HUES6 (cell line): Measurements from ENCODE around the gene TSC22D1.

Source experiments
- H3K27ac ChIP-seq: 2 replicates; pipeline ENCODE4 v1.7.0; 2013; ENCODE audit warnings: low read depth, mild to moderate bottlenecking, low read length, inconsistent platforms
- H3K27me3 ChIP-seq: 2 replicates; pipeline ENCODE4 v1.6.1; 2013; ENCODE audit warnings: low read length; ENCODE audit not compliant: control insufficient read depth, insufficient read depth
- H3K36me3 ChIP-seq: 2 replicates; pipeline ENCODE4 v1.6.1; 2013; ENCODE audit warnings: low read length; ENCODE audit not compliant: control insufficient read depth, insufficient read depth
- H3K4me1 ChIP-seq: 2 replicates; pipeline ENCODE4 v1.6.1; 2013; ENCODE audit warnings: low read length; ENCODE audit not compliant: control insufficient read depth, insufficient read depth
- H3K4me3 ChIP-seq: 2 replicates; pipeline ENCODE4 v1.5.1; 2013; ENCODE audit warnings: low read depth, low read length
- H3K9ac ChIP-seq: one replicate; pipeline ENCODE4 v1.6.1; 2013; ENCODE audit warnings: mild to moderate bottlenecking, low read length
- H3K9me3 ChIP-seq: 2 replicates; pipeline ENCODE4 v1.6.1; 2013; ENCODE audit warnings: low read depth, low read length; ENCODE audit not compliant: control insufficient read depth, insufficient read depth

TSC22D1 gene

DNA sequence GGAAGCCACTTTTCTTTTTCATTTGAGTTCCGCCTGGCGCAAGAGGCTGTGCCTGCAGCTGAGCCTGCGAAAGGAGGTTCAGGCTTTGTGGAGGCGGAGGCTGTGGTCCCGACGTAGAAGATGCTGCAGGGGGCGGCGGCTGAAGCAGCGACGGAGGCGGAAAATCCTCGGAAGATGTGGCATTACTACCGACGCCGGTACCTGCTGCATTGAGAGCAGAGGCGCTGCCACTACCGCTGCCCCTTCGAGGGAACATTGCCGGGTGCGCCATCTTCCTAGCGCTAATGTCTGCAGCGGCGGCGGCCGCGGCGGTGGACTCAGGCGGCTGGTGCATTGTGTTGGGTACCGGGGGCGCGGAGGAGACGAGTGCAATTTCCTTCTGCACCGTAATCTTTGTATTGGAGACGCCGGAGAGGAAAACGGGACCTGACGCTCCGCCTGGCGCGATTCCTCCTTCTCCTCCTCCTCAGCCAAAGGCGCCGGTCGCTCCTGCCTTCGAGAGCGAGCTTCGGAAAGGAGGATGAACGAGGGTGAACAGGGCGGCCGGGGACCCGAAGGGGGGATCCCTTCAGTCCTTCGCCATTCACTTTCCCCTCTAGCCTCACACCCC is at the start of gene TSC22D1:
Gene TSC22D1 (minus strand): TSS at position 590 of the 610 bp plus-strand sequence. CDS start 256 bp downstream, at position 334.
- Histone ChIP-seq H3K4me3 (peak within 1 kb of the TSS; percentile 91), H3K9ac (peak within 1 kb of the TSS; percentile 91), H3K9me3 (no peaks in the 10 kb centered on the region), H3K27ac (peak within 1 kb of the TSS; percentile 94), H3K27me3 (no peaks in the 10 kb centered on the region; the same call in 1 of the 2 replicates), H3K36me3 (peaks cover 18% of the 10 kb centered on the region), H3K4me1 (peaks cover 41% of the 10 kb centered on the region)

DNA sequence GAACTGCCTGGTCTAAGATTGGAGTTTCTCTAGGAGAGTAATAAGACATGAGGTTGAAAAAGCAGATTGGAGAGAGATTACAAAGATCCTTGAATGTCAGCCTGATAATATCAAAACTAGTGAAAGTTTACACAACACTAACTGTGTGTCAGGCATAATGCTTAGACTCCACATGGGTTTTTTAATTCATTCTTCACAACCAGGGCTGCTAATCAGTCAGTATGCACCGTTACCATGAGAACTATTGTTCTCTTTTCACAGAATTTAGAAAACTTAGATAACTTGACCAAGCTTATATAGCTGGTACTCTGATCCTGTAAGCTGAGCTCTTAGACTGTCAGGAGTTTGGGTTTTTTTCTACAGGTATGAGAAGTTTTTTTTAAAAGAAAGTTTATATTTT is 46.6 kb upstream of the TSC22D1 start:
- no peak overlapping the region for H3K9ac ChIP-seq
- no peaks in the 10 kb centered on the region for H3K9me3 ChIP-seq
- H3K4me3 ChIP-seq, result no peak overlapping the region
- no peak overlapping the region for H3K27ac ChIP-seq
- H3K27me3 ChIP-seq, result no peaks in the 10 kb centered on the region
- no peaks in the 10 kb centered on the region for H3K4me1 ChIP-seq
- no peaks in the 10 kb centered on the region for H3K36me3 ChIP-seq

DNA sequence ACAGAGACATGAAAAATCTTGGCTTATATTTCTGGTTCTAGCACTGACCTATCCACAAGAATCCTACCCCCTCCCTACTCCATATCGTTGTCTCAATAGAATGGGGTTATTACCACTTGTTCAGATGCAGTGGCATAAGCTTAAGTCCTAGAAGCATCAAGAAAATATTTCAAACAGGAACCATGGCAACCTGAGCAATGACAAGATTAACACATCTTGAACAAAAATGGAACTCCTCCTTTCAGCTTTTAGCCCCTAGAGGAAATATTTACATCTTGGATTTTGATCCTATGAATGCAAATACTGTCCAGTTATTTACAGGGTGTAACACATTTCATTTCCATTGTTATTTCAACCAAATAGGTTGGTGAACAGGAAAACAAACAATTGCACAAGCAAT is 46.1 kb upstream of the TSC22D1 start:
- Histone ChIP-seq H3K36me3 (no peaks in the 10 kb centered on the region), H3K9ac (no peak overlapping the region), H3K27me3 (no peaks in the 10 kb centered on the region), H3K9me3 (no peaks in the 10 kb centered on the region), H3K4me1 (peaks cover 2% of the 10 kb centered on the region; the same call in 1 of the 2 replicates), H3K27ac (no peak overlapping the region), H3K4me3 (no peak overlapping the region)

DNA sequence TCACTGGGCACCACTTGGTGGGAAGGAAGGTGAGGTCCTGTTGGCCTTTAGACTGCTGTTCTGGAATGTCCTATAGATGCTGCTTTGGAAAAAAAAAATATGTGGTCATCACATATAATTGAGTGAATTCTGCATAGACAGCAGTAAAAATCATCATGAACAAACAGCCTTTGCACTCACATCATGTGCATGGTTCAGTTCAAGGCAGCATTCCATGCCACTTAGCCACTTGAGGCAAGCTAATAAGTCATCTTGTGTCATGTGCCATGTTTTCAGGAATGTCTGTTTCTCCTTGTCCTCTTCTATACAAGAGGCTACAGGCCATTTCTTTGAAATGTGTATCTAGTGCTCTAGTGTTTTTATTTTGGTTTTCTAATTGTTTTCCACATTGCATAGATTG is 43.9 kb upstream of the TSC22D1 start:
- Histone ChIP-seq H3K36me3 (no peaks in the 10 kb centered on the region), H3K27me3 (no peaks in the 10 kb centered on the region), H3K9me3 (no peaks in the 10 kb centered on the region), H3K4me1 (peaks cover 2% of the 10 kb centered on the region; the same call in 1 of the 2 replicates), H3K4me3 (no peak overlapping the region), H3K9ac (no peak overlapping the region), H3K27ac (no peak overlapping the region)

DNA sequence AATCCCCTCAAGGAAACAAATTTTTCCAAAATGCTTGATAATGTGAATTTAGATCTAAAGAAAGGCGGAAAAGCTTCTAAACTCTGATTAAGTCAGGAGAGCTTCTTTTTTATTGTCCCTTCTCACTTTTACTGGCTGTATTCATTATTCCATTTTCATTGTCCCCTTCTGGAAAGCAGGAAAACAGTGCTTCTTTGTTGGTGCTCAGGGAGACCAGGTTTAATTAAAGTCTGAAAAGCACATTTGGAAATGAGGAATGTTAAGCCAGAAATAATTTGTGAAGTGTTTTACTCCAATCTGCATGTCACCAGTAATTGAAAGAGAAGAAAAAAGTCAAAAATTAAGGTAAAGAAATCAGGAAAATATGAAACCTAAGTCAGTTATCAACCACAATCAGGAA is 43.5 kb upstream of the TSC22D1 start:
- Histone ChIP-seq H3K9ac (no peak overlapping the region), H3K36me3 (no peaks in the 10 kb centered on the region), H3K4me3 (no peak overlapping the region), H3K27ac (no peak overlapping the region), H3K9me3 (no peaks in the 10 kb centered on the region), H3K4me1 (peaks cover 2% of the 10 kb centered on the region; the same call in 1 of the 2 replicates), H3K27me3 (no peaks in the 10 kb centered on the region)

DNA sequence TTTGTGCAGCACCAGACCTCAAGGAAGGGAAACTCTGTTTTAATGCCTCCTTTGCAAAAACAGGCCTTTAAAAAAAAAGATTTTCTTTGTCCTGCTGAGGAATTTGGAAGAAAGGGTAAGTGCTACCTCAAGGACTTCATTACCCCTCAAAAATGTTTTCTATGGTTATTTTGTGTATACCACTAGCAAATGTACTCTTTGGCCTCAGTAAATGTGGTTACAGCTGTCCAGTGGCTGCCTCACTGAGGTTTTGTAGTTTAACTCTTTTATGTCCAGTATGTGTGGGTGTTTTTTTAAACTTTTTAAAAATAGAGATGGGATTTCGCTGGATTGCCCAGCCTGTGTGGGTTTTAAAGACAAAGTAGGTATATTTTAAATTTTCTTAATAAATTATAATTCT is 42.2 kb upstream of the TSC22D1 start:
- no peaks in the 10 kb centered on the region for H3K27me3 ChIP-seq
- peaks cover 2% of the 10 kb centered on the region; the same call in 1 of the 2 replicates for H3K4me1 ChIP-seq
- H3K4me3 ChIP-seq, result no peak overlapping the region
- H3K36me3 ChIP-seq, result no peaks in the 10 kb centered on the region
- H3K27ac ChIP-seq, result no peak overlapping the region
- no peaks in the 10 kb centered on the region for H3K9me3 ChIP-seq
- no peak overlapping the region for H3K9ac ChIP-seq

DNA sequence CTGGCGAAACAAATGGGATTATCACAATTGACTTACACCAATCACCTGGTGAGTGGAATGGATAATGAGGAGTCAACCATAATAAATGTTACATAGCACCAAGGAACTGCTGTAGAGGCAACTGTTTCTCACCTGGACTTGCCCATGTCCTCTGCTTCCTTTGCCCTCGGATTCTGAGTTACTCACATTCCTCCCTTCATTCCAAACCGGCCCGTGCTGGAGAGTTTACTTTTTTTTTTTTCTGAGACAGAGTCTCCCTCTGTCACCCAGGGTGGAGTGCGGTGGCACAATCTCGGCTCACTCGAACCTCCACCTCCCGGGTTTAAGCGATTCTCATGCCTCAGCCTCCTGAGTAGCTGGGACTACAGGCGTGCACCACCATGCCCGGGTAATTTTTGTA is 41.5 kb upstream of the TSC22D1 start:
- no peaks in the 10 kb centered on the region for H3K9me3 ChIP-seq
- H3K27ac ChIP-seq, result no peak overlapping the region

DNA sequence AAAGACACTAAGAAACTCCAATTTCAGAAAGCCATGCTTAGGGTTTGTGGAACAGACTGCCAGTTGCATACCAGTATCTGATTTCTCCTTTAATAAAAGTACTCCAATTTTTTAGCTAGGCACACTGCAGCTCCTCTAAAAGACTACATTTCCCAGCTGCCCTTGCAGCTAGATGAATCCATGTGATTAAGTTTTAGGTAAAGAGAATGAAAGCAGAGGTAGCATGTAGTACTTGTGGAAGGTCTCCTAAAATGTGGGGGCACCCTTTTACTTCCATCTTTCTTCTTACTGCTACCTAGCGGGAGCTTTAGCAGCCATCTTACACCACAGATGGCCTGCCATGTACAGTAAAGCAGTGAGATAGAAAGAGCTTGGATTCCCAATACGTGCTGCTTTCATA is 33.0 kb upstream of the TSC22D1 start:
- Histone ChIP-seq H3K36me3 (no peaks in the 10 kb centered on the region), H3K27me3 (no peaks in the 10 kb centered on the region), H3K27ac (no peak overlapping the region)

More for the DNA sequence above, 41.5 kb upstream of the TSC22D1 start:
- H3K4me3 ChIP-seq, result no peak overlapping the region
- H3K4me1 ChIP-seq, result peaks cover 2% of the 10 kb centered on the region; the same call in 1 of the 2 replicates
- H3K9ac ChIP-seq, result no peak overlapping the region
- no peaks in the 10 kb centered on the region for H3K27me3 ChIP-seq
- H3K36me3 ChIP-seq, result no peaks in the 10 kb centered on the region

DNA sequence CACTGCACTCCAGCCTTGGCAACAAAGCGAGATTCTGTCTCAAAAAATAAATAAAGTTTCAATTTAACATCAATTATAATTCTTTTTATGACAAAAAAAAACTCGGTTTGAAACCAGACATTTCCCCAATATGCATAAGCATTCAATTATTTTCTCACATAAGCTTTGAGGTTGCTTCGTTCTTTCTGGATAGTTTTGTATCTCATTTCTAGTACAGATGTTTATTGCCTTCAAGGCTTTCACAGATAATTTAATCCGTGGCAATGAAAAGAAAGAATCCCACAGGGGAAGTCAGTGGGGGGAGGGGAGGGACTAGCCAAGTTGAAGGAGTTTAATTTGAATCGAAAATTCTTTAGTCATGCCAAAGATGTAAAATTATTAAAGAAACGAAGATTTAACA is 29.6 kb upstream of the TSC22D1 start:
- Histone ChIP-seq H3K9ac (no peak overlapping the region), H3K4me3 (no peak overlapping the region), H3K27ac (no peak overlapping the region), H3K9me3 (no peaks in the 10 kb centered on the region; the same call in 1 of the 2 replicates), H3K36me3 (no peaks in the 10 kb centered on the region), H3K4me1 (no peaks in the 10 kb centered on the region), H3K27me3 (no peaks in the 10 kb centered on the region)

More for the DNA sequence above, 33.0 kb upstream of the TSC22D1 start:
- no peaks in the 10 kb centered on the region; the same call in 1 of the 2 replicates for H3K9me3 ChIP-seq
- no peaks in the 10 kb centered on the region for H3K4me1 ChIP-seq
- H3K4me3 ChIP-seq, result no peak overlapping the region
- H3K9ac ChIP-seq, result no peak overlapping the region

DNA sequence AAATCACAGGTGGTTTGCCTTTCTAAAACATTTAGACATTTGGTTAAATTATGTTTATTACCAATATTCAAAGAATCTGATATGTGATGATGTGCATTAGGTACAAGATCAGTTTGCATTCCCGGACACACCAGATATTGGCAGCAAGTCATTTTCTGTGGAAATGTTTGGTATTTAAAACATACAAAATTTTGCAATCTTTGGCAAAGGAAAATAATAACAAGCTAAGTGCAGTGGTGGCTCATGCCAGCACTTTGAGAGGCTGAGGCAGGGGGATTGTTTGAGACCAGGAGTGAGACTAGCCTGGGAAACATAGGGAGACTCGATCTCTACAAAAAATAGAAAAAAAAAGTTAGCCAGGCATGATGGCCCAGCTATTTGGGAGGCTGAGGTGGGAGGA is 29.1 kb upstream of the TSC22D1 start:
- no peaks in the 10 kb centered on the region for H3K36me3 ChIP-seq
- H3K27ac ChIP-seq, result no peak overlapping the region
- H3K9ac ChIP-seq, result no peak overlapping the region
- no peak overlapping the region for H3K4me3 ChIP-seq
- no peaks in the 10 kb centered on the region for H3K27me3 ChIP-seq
- H3K9me3 ChIP-seq, result no peaks in the 10 kb centered on the region
- no peaks in the 10 kb centered on the region for H3K4me1 ChIP-seq

DNA sequence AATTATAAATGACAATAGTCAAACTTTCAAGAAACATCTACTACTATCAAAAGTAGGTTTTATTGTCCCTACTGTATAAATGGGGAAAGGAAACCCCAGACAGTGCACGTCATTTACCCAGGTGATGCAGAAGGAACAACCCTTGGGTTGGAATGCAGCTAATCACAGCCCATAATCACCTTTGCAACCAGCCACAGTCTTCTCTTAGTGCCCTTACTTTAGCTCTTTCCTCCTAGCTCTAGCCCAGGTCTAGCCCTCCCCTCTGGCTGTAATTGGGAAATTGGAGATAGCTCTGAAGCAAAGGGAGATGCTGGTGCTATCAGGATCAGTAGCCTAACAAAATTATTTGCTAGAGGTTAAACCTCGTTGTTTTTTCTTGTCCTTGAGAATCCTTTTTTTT is 25.5 kb upstream of the TSC22D1 start:
- no peak overlapping the region for H3K9ac ChIP-seq
- H3K4me3 ChIP-seq, result no peak overlapping the region
- no peaks in the 10 kb centered on the region for H3K36me3 ChIP-seq
- 0 out of 2 replicates have a peak, but pooled peaks cover 4% of the 10 kb centered on the region for H3K9me3 ChIP-seq
- no peak overlapping the region for H3K27ac ChIP-seq
- no peaks in the 10 kb centered on the region for H3K27me3 ChIP-seq
- no peaks in the 10 kb centered on the region for H3K4me1 ChIP-seq
